Mesenchymal stem cell (in vitro differentiated cells and primary cell): Measurements from ENCODE around the gene GINS1.

Source experiments
- DNase-seq: peaks from one replicate; pipeline ENCODE4 v3.0.0-alpha.2; 2013
- H2AFZ ChIP-seq: one replicate; pipeline ENCODE4 v1.6.1; 2013; ENCODE audit warnings: low read depth, mild to moderate bottlenecking, control low read depth, inconsistent platforms, low read length, moderate library complexity
- H2AK5ac ChIP-seq: 2 replicates; pipeline ENCODE4 v1.6.1; 2013; ENCODE audit warnings: low read length, moderate library complexity, mild to moderate bottlenecking, inconsistent platforms; ENCODE audit not compliant: severe bottlenecking
- H2BK120ac ChIP-seq: one replicate; pipeline ENCODE4 v1.6.1; 2013; ENCODE audit warnings: low read depth, mild to moderate bottlenecking, inconsistent platforms, low read length, moderate library complexity
- H2BK12ac ChIP-seq, 2 experiments: one replicate each; pipeline ENCODE4 v1.6.1; 2013; ENCODE audit warnings: inconsistent platforms in 2 of 2, low read length in 2 of 2, mild to moderate bottlenecking in 2 of 2, moderate library complexity in 2 of 2, control low read depth in 1 of 2
- H2BK15ac ChIP-seq: one replicate; pipeline ENCODE4 v1.6.1; 2013; ENCODE audit warnings: mild to moderate bottlenecking, low read depth, inconsistent platforms; ENCODE audit not compliant: poor library complexity, severe bottlenecking
- H2BK5ac ChIP-seq: 2 replicates; pipeline ENCODE4 v1.6.1; 2013; ENCODE audit warnings: low read depth, mild to moderate bottlenecking, low read length, control low read depth, inconsistent platforms; ENCODE audit not compliant: poor library complexity, severe bottlenecking
- H3K14ac ChIP-seq, 2 experiments: one replicate each; pipeline ENCODE4 v1.6.1; 2013; ENCODE audit warnings: inconsistent platforms in 2 of 2, low read length in 2 of 2, control low read depth in 1 of 2, mild to moderate bottlenecking in 1 of 2, moderate library complexity in 1 of 2
- H3K18ac ChIP-seq, 2 experiments: one replicate each; pipeline ENCODE4 v1.6.1; 2013; ENCODE audit warnings: inconsistent platforms in 2 of 2, low read length in 2 of 2, control low read depth in 1 of 2, low read depth in 1 of 2, mild to moderate bottlenecking in 1 of 2
- H3K23ac ChIP-seq, 2 experiments: one replicate each; pipeline ENCODE4 v1.6.1; 2013; ENCODE audit warnings: inconsistent platforms in 2 of 2, low read length in 2 of 2, mild to moderate bottlenecking in 2 of 2, moderate library complexity in 2 of 2, control low read depth in 1 of 2
- H3K27ac ChIP-seq: 2 replicates; pipeline ENCODE4 v1.5.1; 2013; ENCODE audit warnings: mild to moderate bottlenecking, moderate library complexity, low read length, control low read depth, inconsistent platforms; ENCODE audit not compliant: poor library complexity, severe bottlenecking
- H3K27me3 ChIP-seq, 2 experiments: 2 replicates each; pipeline versions ENCODE4 v1.6.1 to v1.7.0; 2013; ENCODE audit warnings: low read length in 2 of 2, mild to moderate bottlenecking in 2 of 2, moderate library complexity in 2 of 2, control low read depth in 1 of 2, inconsistent platforms in 1 of 2; ENCODE audit not compliant: control insufficient read depth in 1 of 2, insufficient read depth in 1 of 2
- H3K36me3 ChIP-seq, 2 experiments: 2 replicates each; pipeline versions ENCODE4 v1.6.1 to v1.7.0; 2013; ENCODE audit warnings: low read length in 2 of 2, control low read depth in 1 of 2, inconsistent platforms in 1 of 2, low read depth in 1 of 2, mild to moderate bottlenecking in 1 of 2; ENCODE audit not compliant: insufficient read depth in 2 of 2, control insufficient read depth in 1 of 2
- H3K4ac ChIP-seq, 2 experiments: one replicate each; pipeline ENCODE4 v1.6.1; 2013; ENCODE audit warnings: inconsistent platforms in 2 of 2, low read length in 2 of 2, mild to moderate bottlenecking in 2 of 2, moderate library complexity in 2 of 2, control low read depth in 1 of 2, low read depth in 1 of 2
- H3K4me1 ChIP-seq: 2 replicates; pipeline ENCODE4 v1.6.1; 2013; ENCODE audit warnings: low read depth, low read length, control low read depth; ENCODE audit not compliant: control insufficient read depth, insufficient read depth
- H3K4me2 ChIP-seq: 2 replicates; pipeline ENCODE4 v1.6.1; 2013; ENCODE audit warnings: low read length, mild to moderate bottlenecking, inconsistent platforms; ENCODE audit not compliant: poor library complexity, severe bottlenecking
- H3K4me3 ChIP-seq, 2 experiments: 2 replicates each; pipeline versions ENCODE4 v1.5.1 to v1.7.0; 2013; ENCODE audit warnings: low read length in 2 of 2, mild to moderate bottlenecking in 2 of 2, control low read depth in 1 of 2, low read depth in 1 of 2; ENCODE audit not compliant: insufficient read depth in 1 of 2
- H3K79me1 ChIP-seq: replicated peaks from 2 replicates; pipeline ENCODE4 v1.6.1; 2013; ENCODE audit warnings: mild to moderate bottlenecking, control low read depth, low read length, inconsistent platforms; ENCODE audit not compliant: poor library complexity, severe bottlenecking
- H3K9ac ChIP-seq: 2 replicates; pipeline ENCODE4 v1.7.0; 2013; ENCODE audit warnings: mild to moderate bottlenecking, low read length, moderate library complexity
- H3K9me3 ChIP-seq: 2 replicates; pipeline ENCODE4 v1.7.0; 2013; ENCODE audit warnings: mild to moderate bottlenecking, low read length; ENCODE audit not compliant: control insufficient read depth
- H4K8ac ChIP-seq: one replicate; pipeline ENCODE4 v1.6.1; 2013; ENCODE audit warnings: inconsistent platforms, mild to moderate bottlenecking, low read length, moderate library complexity
- H4K91ac ChIP-seq: one replicate; pipeline ENCODE4 v1.6.1; 2013; ENCODE audit warnings: mild to moderate bottlenecking, low read length, inconsistent platforms
- WGBS: methylation state at CpG from one replicate; pipeline ENCODE4 v1.1.7; 2013; ENCODE audit warnings: mixed read lengths; 5-methylcytosine and 5-hydroxymethylcytosine counted together

Gene GINS1

GRCh38 chr20:25493137-25493536, 85.7 kb downstream of the GINS1 start:
- Histone ChIP-seq H3K36me3 (peaks cover 4 to 70% of the 10 kb centered on the region in 2 experiments), H3K9ac (no peak overlapping the region), H3K27me3 (no peaks in the 10 kb centered on the region), H2BK15ac (no peak overlapping the region), H3K4me1 (peaks cover 18% of the 10 kb centered on the region), H3K27ac (no peak overlapping the region), H2AK5ac (no peak overlapping the region), H3K4ac (no peak overlapping the region), H2BK12ac (no peak overlapping the region), H3K79me1 (peaks cover 2% of the 10 kb centered on the region), H3K9me3 (no peaks in the 10 kb centered on the region), H3K18ac (no peak overlapping the region), H2AFZ (no peak overlapping the region), H3K4me3 (no peak overlapping the region), H3K4me2 (no peak overlapping the region), H4K91ac (no peak overlapping the region), H2BK5ac (no peak overlapping the region), H4K8ac (no peak overlapping the region), H3K14ac (no peak overlapping the region), H3K23ac (no peak overlapping the region), H2BK120ac (no peak overlapping the region)
- no peak for DNase-seq
- 89% methylated on average over 10 of the region's 10 CpGs for WGBS

- Histone ChIP-seq H3K4me1 (peaks cover 20% of the 10 kb centered on the region), H4K91ac (no peak overlapping the region), H2BK12ac (no peak overlapping the region), H2BK120ac (no peak overlapping the region), H3K4ac (no peak overlapping the region), H3K9ac (no peak overlapping the region), H2AFZ (no peak overlapping the region), H3K23ac (no peak overlapping the region), H2AK5ac (no peak overlapping the region), H2BK5ac (no peak overlapping the region), H3K27me3 (no peaks in the 10 kb centered on the region), H4K8ac (peak overlapping the region; percentile 3), H3K79me1 (peaks cover 2% of the 10 kb centered on the region), H3K4me3 (peak overlapping the region in 1 of 2 experiments; percentile 8), H3K18ac (no peak overlapping the region), H3K14ac (peak overlapping the region in 1 of 2 experiments; percentile 31), H3K27ac (no peak overlapping the region), H3K4me2 (no peak overlapping the region), H3K9me3 (no peaks in the 10 kb centered on the region), H3K36me3 (peaks cover 1 to 69% of the 10 kb centered on the region in 2 experiments), H2BK15ac (no peak overlapping the region)
- WGBS, result 97% methylated on average over 10 of the region's 10 CpGs
- no peak for DNase-seq
Measured at GRCh38 chr20:25493748-25494505, 86.5 kb downstream of the GINS1 start.

GRCh38 chr20:25494506-25495188, 87.2 kb downstream of the GINS1 start:
- H3K27ac ChIP-seq, result no peak overlapping the region
- H3K9me3 ChIP-seq, result no peaks in the 10 kb centered on the region
- no peak overlapping the region for H2BK12ac ChIP-seq
- H4K91ac ChIP-seq, result no peak overlapping the region
- no peak overlapping the region for H3K18ac ChIP-seq
- H3K14ac ChIP-seq, result peak overlapping the region in 1 of 2 experiments; percentile 31
- H3K9ac ChIP-seq, result no peak overlapping the region
- H2AK5ac ChIP-seq, result no peak overlapping the region
- no peak for DNase-seq
- no peaks in the 10 kb centered on the region for H3K27me3 ChIP-seq
- peaks cover 0 to 68% of the 10 kb centered on the region in 2 experiments for H3K36me3 ChIP-seq
- WGBS, result 95% methylated on average over 14 of the region's 17 CpGs
- peaks cover 20% of the 10 kb centered on the region for H3K4me1 ChIP-seq
- no peak overlapping the region for H2BK120ac ChIP-seq
- H2AFZ ChIP-seq, result no peak overlapping the region
- no peak overlapping the region for H3K23ac ChIP-seq
- no peak overlapping the region for H2BK15ac ChIP-seq
- no peak overlapping the region for H4K8ac ChIP-seq
- peaks cover 2% of the 10 kb centered on the region for H3K79me1 ChIP-seq
- no peak overlapping the region for H3K4ac ChIP-seq
- H3K4me2 ChIP-seq, result no peak overlapping the region
- peak overlapping the region in 1 of 2 experiments; percentile 8 for H3K4me3 ChIP-seq
- no peak overlapping the region for H2BK5ac ChIP-seq

GRCh38 chr20:25495189-25495824, 87.8 kb downstream of the GINS1 start:
- no peak overlapping the region for H4K8ac ChIP-seq
- no peak overlapping the region for H2AK5ac ChIP-seq
- no peak overlapping the region for H3K4ac ChIP-seq
- no peak overlapping the region for H3K4me3 ChIP-seq
- H3K23ac ChIP-seq, result no peak overlapping the region
- H4K91ac ChIP-seq, result no peak overlapping the region
- H3K36me3 ChIP-seq, result peaks cover 0 to 67% of the 10 kb centered on the region in 2 experiments
- no peak for DNase-seq
- WGBS, result 95% methylated on average over 18 of the region's 18 CpGs
- no peak overlapping the region for H3K18ac ChIP-seq
- H3K4me2 ChIP-seq, result no peak overlapping the region
- no peak overlapping the region for H3K27ac ChIP-seq
- peaks cover 20% of the 10 kb centered on the region for H3K4me1 ChIP-seq
- H3K27me3 ChIP-seq, result no peaks in the 10 kb centered on the region
- H3K9me3 ChIP-seq, result no peaks in the 10 kb centered on the region
- no peak overlapping the region for H2BK5ac ChIP-seq
- H3K14ac ChIP-seq, result no peak overlapping the region
- H3K79me1 ChIP-seq, result peaks cover 2% of the 10 kb centered on the region
- H2BK120ac ChIP-seq, result no peak overlapping the region
- H2BK12ac ChIP-seq, result no peak overlapping the region
- H2AFZ ChIP-seq, result no peak overlapping the region
- H2BK15ac ChIP-seq, result no peak overlapping the region
- no peak overlapping the region for H3K9ac ChIP-seq
